Measurements from ENCODE around the gene PARP16.

- TF ChIP-seq TCF7L2 (IDR thresholded peaks at IDR 0.05; ENCODE audit: borderline replicate concordance, low read depth, low read length) (no peak), ZNF341 (tag by site-specific recombination; IDR thresholded peaks at IDR 0.05; ENCODE audit: low read depth) (no peak), TSHZ1 (tag by site-specific recombination; IDR thresholded peaks at IDR 0.05; ENCODE audit: borderline replicate concordance) (no peak), MZF1 (tag by site-specific recombination; IDR thresholded peaks at IDR 0.05; ENCODE audit: borderline replicate concordance) (no peak), RBAK (tag by site-specific recombination; IDR thresholded peaks at IDR 0.05) (no peak)
Measured at GRCh38 chr15:65334586-65335231, 48.0 kb upstream of the PARP16 start.
